Endothelial cell of umbilical vein (primary cell): ENCODE measurements around the gene OR51E2.

Source experiments
- EZH2 ChIP-seq: IDR thresholded peaks from 2 replicates; pipeline ENCODE4 v1.6.1; 2012; ENCODE audit warnings: borderline replicate concordance, low read depth, mild to moderate bottlenecking, moderate library complexity, low read length, inconsistent platforms; ENCODE audit not compliant: severe bottlenecking
- GATA2 ChIP-seq: IDR thresholded peaks from 2 replicates; pipeline ENCODE4 v1.7.0; 2011; ENCODE audit warnings: low read depth, mild to moderate bottlenecking, moderate library complexity, mixed read lengths, low read length; ENCODE audit not compliant: insufficient read length, insufficient read depth
- MYC ChIP-seq: IDR thresholded peaks from one replicate; pipeline ENCODE4 v1.6.1; 2011; ENCODE audit warnings: mild to moderate bottlenecking, low read depth, low read length
- POLR2A ChIP-seq: IDR thresholded peaks from 2 replicates; pipeline ENCODE4 v1.6.1; 2012; ENCODE audit warnings: low read depth, mild to moderate bottlenecking, control low read depth, low read length
- POLR2AphosphoS5 ChIP-seq: IDR thresholded peaks from 2 replicates; pipeline ENCODE4 v1.6.1; 2012; ENCODE audit warnings: low read depth, mild to moderate bottlenecking, control low read depth, low read length, moderate library complexity; ENCODE audit not compliant: insufficient read depth
- TF ChIP-seq, protein P1 (sequence below), 2 donors: IDR thresholded peaks; 1 replicate in 1 of 2; 2 replicates in 1 of 2; pipeline ENCODE4 v1.5.1; 2011; ENCODE audit warnings: low read length in 2 of 2, mild to moderate bottlenecking in 2 of 2, moderate library complexity in 2 of 2, control low read depth in 1 of 2, inconsistent platforms in 1 of 2, low read depth in 1 of 2; ENCODE audit not compliant: insufficient read depth in 1 of 2; ENCODE audit errors: extremely low read depth in 1 of 2

DNA sequence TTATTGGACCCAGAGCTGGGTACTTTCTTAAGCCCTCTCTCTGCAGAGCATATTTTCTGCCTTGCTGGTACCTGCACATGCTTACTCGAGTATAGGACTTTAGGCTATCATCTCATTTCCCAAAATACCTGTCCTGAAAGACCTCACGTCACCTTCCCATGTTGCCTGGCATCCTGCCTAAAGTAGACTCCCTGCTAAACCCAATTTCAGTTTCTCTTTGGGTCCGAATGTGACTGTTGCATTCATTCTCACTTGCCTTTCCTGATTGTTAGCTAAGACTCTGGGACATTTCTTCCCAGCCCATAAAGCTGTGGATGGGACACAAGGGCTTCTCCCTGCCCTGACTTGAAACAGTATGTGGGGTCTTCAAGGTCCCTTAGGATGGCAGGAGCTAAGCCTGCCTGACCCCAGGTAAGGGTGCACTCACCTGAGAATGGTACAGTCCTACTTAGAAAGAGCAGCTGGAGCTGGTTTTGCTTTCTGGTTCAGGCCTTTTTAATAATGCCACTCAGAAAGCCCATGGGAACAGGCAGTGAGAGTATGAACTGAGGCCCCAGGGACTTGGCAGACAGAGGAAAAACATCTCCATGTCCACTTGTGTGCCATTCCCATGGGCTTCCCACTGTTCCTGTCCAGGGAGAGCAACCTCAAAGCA lies 12.9 kb downstream of the OR51E2 start:
- TF ChIP-seq GATA2, result no peak
- TF ChIP-seq, protein P1, sequence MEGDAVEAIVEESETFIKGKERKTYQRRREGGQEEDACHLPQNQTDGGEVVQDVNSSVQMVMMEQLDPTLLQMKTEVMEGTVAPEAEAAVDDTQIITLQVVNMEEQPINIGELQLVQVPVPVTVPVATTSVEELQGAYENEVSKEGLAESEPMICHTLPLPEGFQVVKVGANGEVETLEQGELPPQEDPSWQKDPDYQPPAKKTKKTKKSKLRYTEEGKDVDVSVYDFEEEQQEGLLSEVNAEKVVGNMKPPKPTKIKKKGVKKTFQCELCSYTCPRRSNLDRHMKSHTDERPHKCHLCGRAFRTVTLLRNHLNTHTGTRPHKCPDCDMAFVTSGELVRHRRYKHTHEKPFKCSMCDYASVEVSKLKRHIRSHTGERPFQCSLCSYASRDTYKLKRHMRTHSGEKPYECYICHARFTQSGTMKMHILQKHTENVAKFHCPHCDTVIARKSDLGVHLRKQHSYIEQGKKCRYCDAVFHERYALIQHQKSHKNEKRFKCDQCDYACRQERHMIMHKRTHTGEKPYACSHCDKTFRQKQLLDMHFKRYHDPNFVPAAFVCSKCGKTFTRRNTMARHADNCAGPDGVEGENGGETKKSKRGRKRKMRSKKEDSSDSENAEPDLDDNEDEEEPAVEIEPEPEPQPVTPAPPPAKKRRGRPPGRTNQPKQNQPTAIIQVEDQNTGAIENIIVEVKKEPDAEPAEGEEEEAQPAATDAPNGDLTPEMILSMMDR (IDR thresholded peaks at IDR 0.05; ENCODE audit: extremely low read depth in 1 of 2, insufficient read depth in 1 of 2, low read depth in 1 of 2, low read length in 2 of 2), result no peak
- TF ChIP-seq POLR2AphosphoS5, result no peak
- TF ChIP-seq POLR2A, result no peak
- TF ChIP-seq EZH2, result no peak
- TF ChIP-seq MYC, result no peak
